Measurements from ENCODE around the gene SRPRB. TPM values are rescaled to one million over a fixed set of nuclear protein-coding genes. Genes with fewer than 3 reads are reported as not detected.

SRPRB gene
- total and polyA plus RNA-seq, 7 donors: 4.2 to 33.3 (median 14.9) TPM

- Histone ChIP-seq H3K27me3 (no peaks in the 10 kb centered on the region), H3K9me3 (no peaks in the 10 kb centered on the region), H3K4me3 (no peak overlapping the region), H3K36me3 (no peaks in the 10 kb centered on the region), H3K27ac (no peak overlapping the region), H3K4me1 (no peaks in the 10 kb centered on the region)
- TF ChIP-seq EP300 (IDR thresholded peaks at IDR 0.05): no peak
- no peak for TF ChIP-seq CTCF (IDR thresholded peaks at IDR 0.05)
- TF ChIP-seq POLR2A (IDR thresholded peaks at IDR 0.05): no peak
- TF ChIP-seq POLR2AphosphoS5 (IDR thresholded peaks at IDR 0.05): no peak
- DNase-seq: no peak
- WGBS, 2 donors: 71 to 85% methylated on average over 1 of the region's 1 CpG
- intact Hi-C loops (cut with DNase I): no loop called here
Measured at GRCh38 chr3:133758568-133758928, 47.1 kb upstream of the SRPRB start.

- no peak for TF ChIP-seq POLR2AphosphoS5 (IDR thresholded peaks at IDR 0.05)
- no peak for TF ChIP-seq CTCF (IDR thresholded peaks at IDR 0.05)
- no peak overlapping the region for H3K27ac ChIP-seq
- H3K4me3 ChIP-seq: no peak overlapping the region
- no peak for DNase-seq
- H3K9me3 ChIP-seq: no peaks in the 10 kb centered on the region
- no peaks in the 10 kb centered on the region for H3K27me3 ChIP-seq
- intact Hi-C loops (cut with DNase I): no loop called here
- 86 to 87% methylated on average over 9 of the region's 9 CpGs for WGBS, 2 donors
- H3K4me1 ChIP-seq: no peaks in the 10 kb centered on the region
- no peaks in the 10 kb centered on the region for H3K36me3 ChIP-seq
Measured at GRCh38 chr3:133758964-133759739, 46.5 kb upstream of the SRPRB start.

GRCh38 chr3:133759740-133760305 is 45.8 kb upstream of the SRPRB start:
- 52 to 61% methylated on average over 2 of the region's 2 CpGs for WGBS, 2 donors
- TF ChIP-seq CTCF (IDR thresholded peaks at IDR 0.05) (no peak), POLR2A (IDR thresholded peaks at IDR 0.05) (no peak), EP300 (IDR thresholded peaks at IDR 0.05) (no peak), POLR2AphosphoS5 (IDR thresholded peaks at IDR 0.05) (no peak)
- H3K36me3 ChIP-seq: no peaks in the 10 kb centered on the region
- no peak overlapping the region for H3K27ac ChIP-seq
- no peaks in the 10 kb centered on the region for H3K27me3 ChIP-seq
- no peak overlapping the region for H3K4me3 ChIP-seq
- intact Hi-C loops (cut with DNase I): no loop called here
- no peaks in the 10 kb centered on the region for H3K9me3 ChIP-seq
- no peak for DNase-seq
- no peaks in the 10 kb centered on the region for H3K4me1 ChIP-seq

- Histone ChIP-seq H3K27me3 (no peaks in the 10 kb centered on the region), H3K4me3 (no peak overlapping the region), H3K27ac (no peak overlapping the region), H3K4me1 (no peaks in the 10 kb centered on the region), H3K36me3 (no peaks in the 10 kb centered on the region), H3K9me3 (no peaks in the 10 kb centered on the region)
- intact Hi-C loops (cut with DNase I): no loop called here
- no peak for TF ChIP-seq CTCF (IDR thresholded peaks at IDR 0.05)
- TF ChIP-seq POLR2A (IDR thresholded peaks at IDR 0.05): no peak
- no peak for TF ChIP-seq EP300 (IDR thresholded peaks at IDR 0.05)
- no peak for TF ChIP-seq POLR2AphosphoS5 (IDR thresholded peaks at IDR 0.05)
- WGBS, 2 donors: 86 to 91% methylated on average over 2 of the region's 2 CpGs
- DNase-seq: no peak
Measured at GRCh38 chr3:133760916-133761315, 44.7 kb upstream of the SRPRB start.
